H9 (cell line): ENCODE data around the gene COPZ2. TPM values are rescaled to one million over a fixed set of nuclear protein-coding genes. Genes with fewer than 3 reads are reported as not detected.

Experiments
- DNase-seq: peaks from one replicate; pipeline ENCODE4 v3.0.0-alpha.2; 2017
- H2AFZ ChIP-seq: one replicate; pipeline ENCODE4 v1.6.1; 2013; ENCODE audit warnings: mild to moderate bottlenecking, low read length, control low read depth, moderate library complexity
- H2AK5ac ChIP-seq: 2 replicates; pipeline ENCODE4 v1.6.1; 2013; ENCODE audit warnings: low read length, control low read depth, mixed read lengths; ENCODE audit not compliant: insufficient read length
- H2BK120ac ChIP-seq: one replicate; pipeline ENCODE4 v1.6.1; 2013; ENCODE audit warnings: low read depth, mild to moderate bottlenecking, low read length, control low read depth, inconsistent platforms; ENCODE audit not compliant: poor library complexity, severe bottlenecking
- H2BK12ac ChIP-seq: 2 replicates; pipeline ENCODE4 v1.6.1; 2013; ENCODE audit warnings: low read length, control low read depth, mixed read lengths, low read depth; ENCODE audit not compliant: insufficient read length
- H2BK15ac ChIP-seq: 2 replicates; pipeline ENCODE4 v1.6.1; 2013; ENCODE audit warnings: low read depth, low read length, control low read depth
- H2BK20ac ChIP-seq: one replicate; pipeline ENCODE4 v1.6.1; 2013; ENCODE audit warnings: low read depth, mild to moderate bottlenecking, low read length, control low read depth, inconsistent platforms; ENCODE audit not compliant: poor library complexity, severe bottlenecking
- H2BK5ac ChIP-seq: 2 replicates; pipeline ENCODE4 v1.6.1; 2013; ENCODE audit warnings: low read length, control low read depth, mixed read lengths; ENCODE audit not compliant: insufficient read length
- H3K14ac ChIP-seq: 2 replicates; pipeline ENCODE4 v1.6.1; 2013; ENCODE audit warnings: low read length, control low read depth; ENCODE audit not compliant: insufficient read depth
- H3K18ac ChIP-seq: 2 replicates; pipeline ENCODE4 v1.6.1; 2013; ENCODE audit warnings: low read depth, mild to moderate bottlenecking, mixed read lengths, low read length, control low read depth; ENCODE audit not compliant: insufficient read length
- H3K23ac ChIP-seq: 2 replicates; pipeline ENCODE4 v1.6.1; 2013; ENCODE audit warnings: low read length, control low read depth, mixed read lengths, low read depth; ENCODE audit not compliant: insufficient read length
- H3K23me2 ChIP-seq: 2 replicates; pipeline ENCODE4 v1.6.1; 2013; ENCODE audit warnings: low read depth, mild to moderate bottlenecking, mixed read lengths, low read length, control low read depth; ENCODE audit not compliant: insufficient read length, poor library complexity, severe bottlenecking
- H3K27ac ChIP-seq: 2 replicates; pipeline ENCODE4 v1.5.1; 2013; ENCODE audit warnings: low read length, control low read depth, mixed read lengths, low read depth; ENCODE audit not compliant: insufficient read length
- H3K27me3 ChIP-seq: 2 replicates; pipeline ENCODE4 v1.6.1; 2013; ENCODE audit warnings: low read length, control low read depth, inconsistent platforms; ENCODE audit not compliant: insufficient read depth
- H3K4ac ChIP-seq: 2 replicates; pipeline ENCODE4 v1.6.1; 2013; ENCODE audit warnings: low read depth, mild to moderate bottlenecking, control low read depth, inconsistent platforms, low read length, moderate library complexity
- H3K4me1 ChIP-seq: 2 replicates; pipeline ENCODE4 v1.6.1; 2013; ENCODE audit warnings: low read length, control low read depth, inconsistent platforms; ENCODE audit not compliant: insufficient read depth
- H3K4me2 ChIP-seq: 2 replicates; pipeline ENCODE4 v1.6.1; 2013; ENCODE audit warnings: low read length, control low read depth, mixed read lengths; ENCODE audit not compliant: insufficient read length, insufficient read depth
- H3K56ac ChIP-seq: 2 replicates; pipeline ENCODE4 v1.6.1; 2013; ENCODE audit warnings: low read depth, mild to moderate bottlenecking, mixed read lengths, low read length, control low read depth; ENCODE audit not compliant: insufficient read length
- H3K79me1 ChIP-seq: 2 replicates; pipeline ENCODE4 v1.6.1; 2013; ENCODE audit warnings: low read depth, mild to moderate bottlenecking, moderate library complexity, low read length, control low read depth, inconsistent platforms; ENCODE audit not compliant: insufficient read depth, poor library complexity, severe bottlenecking
- H3K79me2 ChIP-seq: 2 replicates; pipeline ENCODE4 v1.6.1; 2013; ENCODE audit warnings: low read length, control low read depth, inconsistent platforms; ENCODE audit not compliant: insufficient read depth
- H3K9ac ChIP-seq: 2 replicates; pipeline ENCODE4 v1.6.1; 2013; ENCODE audit warnings: low read length, control low read depth, mixed read lengths; ENCODE audit not compliant: insufficient read length; ENCODE audit errors: extremely low read depth
- H3K9me3 ChIP-seq: one replicate; pipeline ENCODE4 v1.6.1; 2013; ENCODE audit warnings: low read depth, low read length, inconsistent platforms; ENCODE audit not compliant: control insufficient read depth
- H3T11ph ChIP-seq: one replicate; pipeline ENCODE4 v1.6.1; 2013; ENCODE audit warnings: mild to moderate bottlenecking, low read length, control low read depth, inconsistent platforms
- H4K20me1 ChIP-seq: one replicate; pipeline ENCODE4 v1.6.1; 2013; ENCODE audit not compliant: control insufficient read depth, insufficient read length, insufficient read depth
- H4K5ac ChIP-seq: 2 replicates; pipeline ENCODE4 v1.6.1; 2013; ENCODE audit warnings: low read depth, mild to moderate bottlenecking, mixed read lengths, low read length, control low read depth; ENCODE audit not compliant: insufficient read length
- H4K8ac ChIP-seq: replicated peaks from 2 replicates; pipeline ENCODE4 v1.6.1; 2013; ENCODE audit warnings: low read length, control low read depth, mixed read lengths, low read depth; ENCODE audit not compliant: insufficient read length
- H4K91ac ChIP-seq: 2 replicates; pipeline ENCODE4 v1.6.1; 2013; ENCODE audit warnings: low read depth, mild to moderate bottlenecking, moderate library complexity, mixed read lengths, low read length, control low read depth; ENCODE audit not compliant: insufficient read length
- H3K27ac Mint-ChIP-seq, 3 experiments: 2 replicates in 2 of 3; 3 replicates in 1 of 3; pipeline ENCODE4 v1.8.0; 2020 to 2021; ENCODE audit warnings: mixed read lengths in 3 of 3, mild to moderate bottlenecking in 1 of 3, moderate library complexity in 1 of 3
- H3K27me3 Mint-ChIP-seq: 2 replicates; pipeline ENCODE4 v1.8.0; 2021; ENCODE audit warnings: low read depth, mild to moderate bottlenecking, moderate library complexity, mixed read lengths
- H3K36me3 Mint-ChIP-seq, 3 experiments: 2 replicates in 2 of 3; 3 replicates in 1 of 3; pipeline ENCODE4 v1.8.0; 2020 to 2021; ENCODE audit warnings: low read depth in 3 of 3, mixed read lengths in 3 of 3; ENCODE audit not compliant: insufficient read depth in 1 of 3
- H3K4me1 Mint-ChIP-seq, 2 experiments: 2 replicates each; pipeline ENCODE4 v1.8.0; 2020; ENCODE audit warnings: mixed read lengths in 2 of 2
- H3K4me3 Mint-ChIP-seq, 2 experiments: 2 replicates in 1 of 2; 3 replicates in 1 of 2; pipeline ENCODE4 v1.8.0; 2020 to 2021; ENCODE audit warnings: mild to moderate bottlenecking in 2 of 2, mixed read lengths in 2 of 2, moderate library complexity in 1 of 2
- H3K9me3 Mint-ChIP-seq, 2 experiments: 2 replicates in 1 of 2; 3 replicates in 1 of 2; pipeline ENCODE4 v1.8.0; 2020; ENCODE audit warnings: mild to moderate bottlenecking in 2 of 2, mixed read lengths in 2 of 2, moderate library complexity in 1 of 2
- CTCF ChIP-seq: fragments of 200-600 bp; sonication (generic); conservative IDR thresholded peaks from 3 replicates; pipeline ENCODE4 v1.8.0; 2021; ENCODE audit warnings: antibody characterized with exemption, mild to moderate bottlenecking
- WGBS: extraction: QIAGEN DNeasy Blood & Tissue Kit; methylation state at CpG from one replicate; pipeline ENCODE4 v1.1.7; 2013; ENCODE audit warnings: missing lambda C conversion rate, low lambda C conversion rate, mixed read lengths; ENCODE audit not compliant: insufficient read length; ENCODE audit errors: extremely low coverage; 5-methylcytosine and 5-hydroxymethylcytosine counted together
- total RNA-seq: library from RNA; stranded (reverse); gene quantifications from 2 replicates; pipeline ENCODE4 v1.2.1, GENCODE V29; 2021

Gene COPZ2
- total RNA-seq, 1 experiment from 2014 or later: 0.68 TPM

GRCh38 chr17:48047113-48047740 lies 9.6 kb upstream of the COPZ2 start:
- no peak overlapping the region for H2BK20ac ChIP-seq
- DNase-seq: no peak
- no peaks in the 10 kb centered on the region for H3K27me3 ChIP-seq
- Mint-ChIP-seq H3K36me3 (peaks cover 13 to 21% (median 18%) of the 10 kb centered on the region in 3 experiments), H3K4me1 (peaks cover 44 to 54% of the 10 kb centered on the region in 2 experiments), H3K9me3 (no peaks in the 10 kb centered on the region; a peak in 1 of 5 replicates), H3K27me3 (no peaks in the 10 kb centered on the region; the same call in 1 of the 2 replicates), H3K27ac (peak overlapping the region; percentile 99 to 100 (median 100)), H3K4me3 (peak overlapping the region; percentile 89 to 94)
- no peak overlapping the region for H2BK12ac ChIP-seq
- peak overlapping the region; percentile 46 for H3K56ac ChIP-seq
- H4K91ac ChIP-seq: no peak overlapping the region
- H2AK5ac ChIP-seq: no peak overlapping the region
- H3K23ac ChIP-seq: no peak overlapping the region
- WGBS: no CpG with 5 or more reads among the region's 26 CpGs
- no peaks in the 10 kb centered on the region for H4K20me1 ChIP-seq
- H2BK120ac ChIP-seq: no peak overlapping the region
- H3K79me2 ChIP-seq: peaks cover 14% of the 10 kb centered on the region; the same call in 1 of the 2 replicates
- H3K4me2 ChIP-seq: peak overlapping the region; percentile 93
- no peak overlapping the region for H2BK15ac ChIP-seq
- H3K18ac ChIP-seq: peak overlapping the region; percentile 96
- H3K9ac ChIP-seq: peak overlapping the region; percentile 92
- peaks cover 11% of the 10 kb centered on the region for H3K23me2 ChIP-seq
- H3T11ph ChIP-seq: no peak overlapping the region
- no peaks in the 10 kb centered on the region for H3K79me1 ChIP-seq
- no peaks in the 10 kb centered on the region for H3K9me3 ChIP-seq
- H2AFZ ChIP-seq: no peak overlapping the region
- H4K5ac ChIP-seq: peak overlapping the region; percentile 81
- TF ChIP-seq CTCF: no peak
- no peak overlapping the region for H4K8ac ChIP-seq
- peaks cover 3% of the 10 kb centered on the region; the same call in 1 of the 2 replicates for H3K4me1 ChIP-seq
- peak overlapping the region; percentile 48 for H3K27ac ChIP-seq
- H3K14ac ChIP-seq: peak overlapping the region; percentile 95
- peak overlapping the region; percentile 14 for H2BK5ac ChIP-seq
- no peak overlapping the region; the same call in 1 of the 2 replicates for H3K4ac ChIP-seq
